Choroid plexus epithelial cell (primary cell): ENCODE results near the gene TMX2.
A peak's percentile ranks its signal among the peaks of the same experiment; 100 is the strongest.

Experiments used
- DNase-seq: peaks from one replicate; pipeline ENCODE4 v3.0.0-alpha.2; 2010; ENCODE audit warnings: low read depth
- H3K4me3 ChIP-seq: 2 replicates; pipeline ENCODE4 v1.5.1; 2011; ENCODE audit warnings: low read depth, mild to moderate bottlenecking, control low read depth, low read length, moderate library complexity
- CTCF ChIP-seq: conservative IDR thresholded peaks from 2 replicates; pipeline ENCODE4 v1.5.1; 2011; ENCODE audit warnings: low read depth, mild to moderate bottlenecking, control low read depth, inconsistent platforms, low read length, moderate library complexity

The TMX2 gene

DNA sequence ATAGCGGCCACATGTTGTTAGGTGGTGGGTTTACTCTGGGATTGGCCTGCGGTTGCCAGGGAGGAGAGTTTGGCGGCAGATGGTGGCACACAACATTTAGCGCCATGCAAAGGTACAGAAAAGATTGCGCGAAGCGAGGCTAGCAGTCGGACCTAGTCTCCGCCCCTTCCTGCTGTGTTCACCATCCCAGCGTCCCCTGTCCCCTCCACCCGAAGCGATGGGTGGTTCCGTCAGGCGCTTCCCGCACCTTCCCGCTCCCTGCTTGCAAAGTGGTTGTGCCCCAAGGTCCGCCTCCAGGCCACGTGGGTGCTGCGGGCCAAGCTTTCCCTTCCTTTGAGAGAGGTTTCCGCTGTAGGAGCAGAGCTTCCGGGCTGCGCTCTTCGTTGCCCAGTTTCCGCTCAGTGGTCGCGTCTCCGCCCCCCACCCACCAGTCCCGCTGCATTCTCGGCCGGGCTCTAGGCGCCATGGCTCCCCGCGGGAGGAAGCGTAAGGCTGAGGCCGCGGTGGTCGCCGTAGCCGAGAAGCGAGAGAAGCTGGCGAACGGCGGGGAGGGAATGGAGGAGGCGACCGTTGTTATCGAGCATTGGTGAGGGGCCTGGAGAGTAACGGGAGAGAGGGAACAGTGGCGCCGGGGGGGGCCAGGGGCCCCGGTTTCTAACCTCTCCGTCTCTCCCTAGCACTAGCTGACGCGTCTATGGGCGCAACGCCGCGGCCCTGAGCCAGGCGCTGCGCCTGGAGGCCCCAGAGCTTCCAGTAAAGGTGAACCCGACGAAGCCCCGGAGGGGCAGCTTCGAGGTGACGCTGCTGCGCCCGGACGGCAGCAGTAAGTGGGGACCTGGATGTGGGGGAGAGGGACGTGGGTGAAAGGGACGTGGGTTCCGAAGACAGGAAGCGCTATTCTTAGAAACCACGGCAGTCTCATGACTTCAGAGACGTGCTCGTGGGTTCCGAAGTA is 29.0 kb downstream of the TMX2 start, which contains the start of gene SELENOH:
Gene SELENOH (plus strand): TSS at position 360 of the 955 bp plus-strand sequence. CDS start 105 bp downstream, at position 465.
- peak within 1 kb of the TSS; percentile 76 for H3K4me3 ChIP-seq
- peak; percentile 99 for DNase-seq
- no peak for TF ChIP-seq CTCF

DNA sequence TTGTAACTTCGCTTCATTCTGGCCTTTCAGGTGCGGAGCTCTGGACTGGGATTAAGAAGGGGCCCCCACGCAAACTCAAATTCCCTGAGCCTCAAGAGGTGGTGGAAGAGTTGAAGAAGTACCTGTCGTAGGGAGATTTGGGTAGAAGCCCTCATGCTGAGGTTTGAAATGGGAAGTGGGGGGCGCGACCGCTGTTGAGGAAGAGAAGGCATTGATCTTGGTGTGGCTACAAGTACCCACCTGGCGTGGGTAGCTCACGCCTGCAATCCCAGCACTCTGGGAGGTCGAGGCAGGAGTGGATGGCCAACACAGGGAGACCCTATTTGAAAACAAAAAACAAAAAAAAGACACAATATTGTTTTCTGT is 29.7 kb downstream of the TMX2 start:
- DNase-seq: no peak
- TF ChIP-seq CTCF: no peak
- H3K4me3 ChIP-seq: peak overlapping the region; percentile 76

DNA sequence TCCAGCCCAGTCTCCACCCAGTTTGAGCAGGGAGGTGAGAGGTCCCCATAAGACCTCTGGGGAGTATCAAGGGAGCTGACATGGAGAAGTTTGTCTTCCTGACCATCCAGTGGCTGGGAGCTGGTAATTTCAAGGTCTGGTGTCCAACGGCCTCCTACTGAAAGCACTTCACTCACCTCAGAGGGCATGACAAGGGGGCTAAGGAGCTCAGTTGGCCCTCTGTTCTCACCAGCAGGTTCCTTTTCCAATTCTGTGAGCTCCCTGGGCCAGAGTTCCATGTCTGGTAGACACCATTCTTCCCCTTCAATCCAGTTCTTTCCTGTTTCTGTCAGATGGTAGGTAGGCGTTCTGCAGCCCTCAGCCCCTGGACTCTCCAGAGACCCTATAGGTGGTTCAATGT is 32.0 kb downstream of the TMX2 start:
- TF ChIP-seq CTCF: no peak
- no peak overlapping the region for H3K4me3 ChIP-seq
- no peak for DNase-seq

DNA sequence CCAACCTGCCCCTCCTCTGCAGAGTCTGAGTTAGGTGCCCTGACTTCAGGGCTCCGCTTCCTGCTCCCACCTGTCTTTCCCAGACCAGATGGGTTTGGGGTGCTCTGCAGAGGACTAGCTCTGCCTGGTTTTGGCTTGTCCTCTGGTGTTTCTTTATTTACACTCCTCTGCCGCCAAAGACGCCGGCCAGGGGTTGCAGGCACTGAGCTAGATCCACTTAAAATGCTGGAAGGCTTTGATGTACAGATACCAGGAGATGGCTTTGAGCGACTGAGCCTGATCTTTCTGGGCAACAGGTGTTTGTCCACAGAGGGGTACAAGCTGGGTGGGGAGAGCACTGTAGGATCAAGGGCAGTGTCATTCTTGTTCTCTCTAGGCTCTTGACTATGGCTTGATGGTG is 32.8 kb downstream of the TMX2 start:
- TF ChIP-seq CTCF: no peak
- H3K4me3 ChIP-seq: no peak overlapping the region
- DNase-seq: no peak

DNA sequence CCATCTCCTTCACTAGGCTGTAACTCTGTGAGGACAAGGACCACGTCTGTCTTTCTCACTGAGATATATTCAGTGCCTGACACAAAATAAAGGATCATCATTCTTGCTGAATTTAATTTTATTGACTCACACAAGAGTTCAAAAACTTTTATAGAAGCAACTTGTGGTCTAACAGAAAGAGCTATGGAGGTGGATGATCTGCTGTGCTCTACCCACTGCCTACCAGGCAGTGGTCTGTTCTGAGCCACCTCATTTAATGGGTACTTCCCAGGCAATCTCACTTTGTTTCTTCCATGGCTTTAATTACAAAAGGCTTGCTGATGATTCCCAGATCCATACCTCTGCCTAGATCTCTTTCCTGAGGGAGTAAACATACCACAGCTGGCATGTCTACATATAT is 34.5 kb downstream of the TMX2 start:
- TF ChIP-seq CTCF: no peak
- no peak overlapping the region for H3K4me3 ChIP-seq
- DNase-seq: no peak

- no peak for TF ChIP-seq CTCF
- DNase-seq: no peak
- H3K4me3 ChIP-seq: no peak overlapping the region
Observed at GRCh38 chr11:57751176-57751575, 38.8 kb downstream of the TMX2 start.

GRCh38 chr11:57751676-57752253 is 39.4 kb downstream of the TMX2 start, which contains the start of gene BTBD18:
BTBD18 (minus strand) TSS chr11:57751819; CDS start chr11:57751188, 631 bp downstream.
- H3K4me3 ChIP-seq: no peak within 1 kb of the TSS
- peak; percentile 72 for TF ChIP-seq CTCF
- DNase-seq: peak; percentile 79
